Suprapubic skin (tissue), 4 donors: ENCODE results near the gene KRT77.

Experiments used
- EP300 ChIP-seq: sonication (generic); formaldehyde crosslinking; IDR thresholded peaks from one replicate; pipeline ENCODE4 v1.6.1; 2017; ENCODE audit warnings: antibody characterized with exemption
- POLR2A ChIP-seq, 2 donors: fragments of 450-650 bp; IDR thresholded peaks; one replicate each; pipeline ENCODE4 v1.6.1; 2017; ENCODE audit warnings: antibody characterized with exemption in 2 of 2, mild to moderate bottlenecking in 2 of 2, moderate library complexity in 2 of 2
- POLR2AphosphoS5 ChIP-seq, 3 donors: sonication (generic); formaldehyde crosslinking; IDR thresholded peaks; one replicate each; pipeline ENCODE4 v1.6.1; 2017; ENCODE audit warnings: antibody characterized with exemption in 3 of 3
- TF ChIP-seq, protein P1 (sequence below), 2 donors: fragments of 200-600 bp in 1 of 2; fragments of 450-650 bp in 1 of 2; sonication (generic) in 1 of 2; IDR thresholded peaks; one replicate each; pipeline ENCODE4 v1.5.1; 2016 to 2019; ENCODE audit warnings: antibody characterized with exemption in 2 of 2, mild to moderate bottlenecking in 1 of 2, moderate library complexity in 1 of 2

DNA sequence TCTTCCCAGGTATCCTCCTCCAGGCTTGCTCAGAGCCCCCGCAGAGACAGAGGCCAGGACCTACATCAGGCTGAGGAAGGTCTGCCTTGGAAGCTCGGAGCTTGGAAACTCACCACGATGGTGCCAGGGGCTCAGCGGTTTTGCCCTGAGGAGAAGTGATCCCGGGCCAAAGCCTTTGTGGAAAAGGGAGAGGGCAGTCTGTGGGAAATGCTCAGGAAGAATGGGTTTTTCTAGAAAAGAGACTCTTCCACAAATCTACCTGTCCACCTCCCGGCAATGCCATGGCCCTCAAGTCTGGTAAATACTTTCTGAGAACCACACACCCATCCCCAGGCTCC lies 59.3 kb downstream of the KRT77 start:
- TF ChIP-seq, protein P1, sequence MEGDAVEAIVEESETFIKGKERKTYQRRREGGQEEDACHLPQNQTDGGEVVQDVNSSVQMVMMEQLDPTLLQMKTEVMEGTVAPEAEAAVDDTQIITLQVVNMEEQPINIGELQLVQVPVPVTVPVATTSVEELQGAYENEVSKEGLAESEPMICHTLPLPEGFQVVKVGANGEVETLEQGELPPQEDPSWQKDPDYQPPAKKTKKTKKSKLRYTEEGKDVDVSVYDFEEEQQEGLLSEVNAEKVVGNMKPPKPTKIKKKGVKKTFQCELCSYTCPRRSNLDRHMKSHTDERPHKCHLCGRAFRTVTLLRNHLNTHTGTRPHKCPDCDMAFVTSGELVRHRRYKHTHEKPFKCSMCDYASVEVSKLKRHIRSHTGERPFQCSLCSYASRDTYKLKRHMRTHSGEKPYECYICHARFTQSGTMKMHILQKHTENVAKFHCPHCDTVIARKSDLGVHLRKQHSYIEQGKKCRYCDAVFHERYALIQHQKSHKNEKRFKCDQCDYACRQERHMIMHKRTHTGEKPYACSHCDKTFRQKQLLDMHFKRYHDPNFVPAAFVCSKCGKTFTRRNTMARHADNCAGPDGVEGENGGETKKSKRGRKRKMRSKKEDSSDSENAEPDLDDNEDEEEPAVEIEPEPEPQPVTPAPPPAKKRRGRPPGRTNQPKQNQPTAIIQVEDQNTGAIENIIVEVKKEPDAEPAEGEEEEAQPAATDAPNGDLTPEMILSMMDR (IDR thresholded peaks at IDR 0.05), result no peak
- TF ChIP-seq EP300 (no peak), POLR2A (IDR thresholded peaks at IDR 0.05) (no peak), POLR2AphosphoS5 (IDR thresholded peaks at IDR 0.05) (no peak)
